ENCODE results near the gene PROB1. TPM values are rescaled to one million over a fixed set of nuclear protein-coding genes. Genes with fewer than 3 reads are reported as not detected.
"Not testable (repeated sequence)": the region's sequence is repeated elsewhere in the genome, so short reads cannot be mapped to it uniquely, and the experiment has no call there.

Gene PROB1
- total RNA-seq, 1 donor from 2014 or later: 1.6 TPM

GRCh38 chr5:139358064-139358463, 36.8 kb downstream of the PROB1 start:
- ATAC-seq: no peak
- intact Hi-C loops (cut with DNase I): loop anchor here (10.0 kb wide), 1 partner anchor 433 kb away; no protein-coding TSS in a partner anchor
- no peak for DNase-seq (ENCODE audit: low spot score)

- not testable (repeated sequence) for DNase-seq (ENCODE audit: low spot score); ATAC-seq
- intact Hi-C loops (cut with DNase I): loop anchor here (10.0 kb wide), 1 partner anchor 431 kb away; no protein-coding TSS in a partner anchor
These were observed 39.0 kb downstream of the PROB1 start for GRCh38 chr5:139355900-139356299.

- DNase-seq (ENCODE audit: low spot score): no peak
- intact Hi-C loops (cut with DNase I): loop anchor here (10.0 kb wide), 1 partner anchor 429 kb away; no protein-coding TSS in a partner anchor
These were observed 40.7 kb downstream of the PROB1 start for GRCh38 chr5:139354186-139354585.

GRCh38 chr5:139347863-139348262, 47.0 kb downstream of the PROB1 start:
- intact Hi-C loops (cut with DNase I); DNase-seq (ENCODE audit: low spot score); ATAC-seq: not testable (repeated sequence)

More at GRCh38 chr5:139354186-139354585, 40.7 kb downstream of the PROB1 start:
- no peak for ATAC-seq

GRCh38 chr5:139345442-139345841, 49.5 kb downstream of the PROB1 start:
- DNase-seq (ENCODE audit: low spot score); ATAC-seq; intact Hi-C loops (cut with DNase I): not testable (repeated sequence)

- DNase-seq (ENCODE audit: low spot score) (no peak), ATAC-seq (no peak)
- intact Hi-C loops (cut with DNase I): loop anchor here (5.0 kb wide), 1 partner anchor 52 kb away; the partner anchor contains the start of gene MATR3
These were observed 50.7 kb downstream of the PROB1 start for GRCh38 chr5:139344177-139344576.

- no peak for DNase-seq (ENCODE audit: low spot score)
- intact Hi-C loops (cut with DNase I): loop anchor here (5.0 kb wide), 1 partner anchor 51 kb away; the partner anchor contains the start of gene MATR3
- ATAC-seq: no peak
These were observed 51.4 kb downstream of the PROB1 start for GRCh38 chr5:139343476-139343875.

GRCh38 chr5:139342423-139342723, 52.5 kb downstream of the PROB1 start:
- intact Hi-C loops (cut with DNase I): loop anchor here (5.0 kb wide), 1 partner anchor 50 kb away; the partner anchor contains the start of gene MATR3
- ATAC-seq (no peak), DNase-seq (ENCODE audit: low spot score) (no peak)

GRCh38 chr5:139341689-139342422, 53.0 kb downstream of the PROB1 start, which contains the start of gene PAIP2:
TSS of gene PAIP2 (plus strand) at chr5:139341854. CDS start at chr5:139363785, 21,931 bp downstream.
- peak; percentile 98 for ATAC-seq
- peak; percentile 99 for DNase-seq (ENCODE audit: low spot score)
- intact Hi-C loops (cut with DNase I): loop anchor here (5.0 kb wide), 1 partner anchor 50 kb away; the partner anchor contains the start of gene MATR3

GRCh38 chr5:139341187-139341688, 53.7 kb downstream of the PROB1 start:
- intact Hi-C loops (cut with DNase I): loop anchor here (5.0 kb wide), 1 partner anchor 49 kb away; the partner anchor contains the start of gene MATR3
- ATAC-seq: no peak
- no peak for DNase-seq (ENCODE audit: low spot score)

Other genes with a start within 250 kb of the PROB1 start
- 54.7 TPM for gene SIL1, start 196.7 kb downstream of the PROB1 start, total RNA-seq
- gene MATR3, start 101.4 kb downstream of the PROB1 start, total RNA-seq: 208 TPM
- 92.2 TPM for gene PAIP2, start 53.2 kb downstream of the PROB1 start, total RNA-seq
- gene SLC23A1, start 11.8 kb downstream of the PROB1 start, total RNA-seq: not detected
- 0.71 TPM for gene MZB1, start 5.2 kb downstream of the PROB1 start, total RNA-seq
- 4.0 TPM for gene SPATA24, start 9.0 kb upstream of the PROB1 start, total RNA-seq
- 29.6 TPM for gene DNAJC18, start 44.4 kb upstream of the PROB1 start, total RNA-seq
- gene ECSCR, start 67.6 kb upstream of the PROB1 start, total RNA-seq: 32.3 TPM
- not detected for gene SMIM33, start 75.9 kb upstream of the PROB1 start, total RNA-seq
- gene STING1, start 87.7 kb upstream of the PROB1 start, total RNA-seq: 94.5 TPM
- gene UBE2D2, start 166.2 kb upstream of the PROB1 start, total RNA-seq: 104 TPM

Measured in sciatic nerve (tissue), 2 donors.